B cell (primary cell): ENCODE results near the gene DYNC1I2. TPM values are rescaled to one million over a fixed set of nuclear protein-coding genes. Genes with fewer than 3 reads are reported as not detected.

Experiments used
- ATAC-seq: fragments of 200-7000 bp; cut with Tn5 transposase; one replicate; pipeline ENCODE4 v1.10.0; 2021; ENCODE audit warnings: low read depth, mild to moderate bottlenecking, moderate number of reproducible peaks, moderate library complexity
- CTCF ChIA-PET: fragments of 350-600 bp; sonication (Branson Sonifier 250); formaldehyde crosslinking; loops from one replicate; lab custom pipeline; 2021; ENCODE audit warnings: antibody characterized with exemption, inconsistent platforms; lab: Charles Lee
- POLR2A ChIA-PET: fragments of 350-600 bp; sonication (Branson Sonifier 250); formaldehyde crosslinking; loops from one replicate; lab custom pipeline; 2021; ENCODE audit warnings: antibody characterized with exemption; lab: Charles Lee
- DNase-seq: peaks from one replicate; pipeline ENCODE4 v3.0.0; 2013
- H2AFZ ChIP-seq: 2 replicates; pipeline ENCODE4 v1.6.1; 2012; ENCODE audit warnings: mild to moderate bottlenecking, low read depth, low read length; ENCODE audit not compliant: insufficient read depth, poor library complexity, severe bottlenecking
- H3K27ac ChIP-seq, 2 donors: 1 replicate in 1 of 2; 2 replicates in 1 of 2; pipeline ENCODE4 v1.5.1; 2012 to 2013; ENCODE audit warnings: low read length in 2 of 2, mild to moderate bottlenecking in 2 of 2, moderate library complexity in 1 of 2
- H3K27me3 ChIP-seq, 4 experiments: fragments of 200-600 bp in 1 of 4; sonication (generic) in 1 of 4; replicated peaks in 1 of 4; 1 replicate in 2 of 4; 2 replicates in 2 of 4; pipeline versions ENCODE4 v1.6.1 to v1.7.0; 2013 to 2016; ENCODE audit warnings: low read length in 3 of 4, mild to moderate bottlenecking in 2 of 4, mixed read lengths in 1 of 4, moderate library complexity in 1 of 4; ENCODE audit not compliant: insufficient read depth in 4 of 4, control insufficient read depth in 3 of 4; ENCODE audit errors: control extremely low read depth in 1 of 4
- H3K36me3 ChIP-seq, 2 experiments: replicated peaks in 1 of 2; 1 replicate in 1 of 2; 2 replicates in 1 of 2; pipeline versions ENCODE4 v1.6.1 to v1.7.1; 2013; ENCODE audit warnings: low read length in 1 of 2; ENCODE audit not compliant: insufficient read depth in 2 of 2, control insufficient read depth in 1 of 2; ENCODE audit errors: control extremely low read depth in 1 of 2, extremely low read depth in 1 of 2
- H3K4me1 ChIP-seq, 2 donors: fragments of 200-600 bp in 1 of 2; sonication (generic) in 1 of 2; 1 replicate in 1 of 2; 2 replicates in 1 of 2; pipeline versions ENCODE4 v1.5.1 to v1.6.1; 2013 to 2017; ENCODE audit warnings: low read length in 2 of 2; ENCODE audit not compliant: control insufficient read depth in 2 of 2, insufficient read depth in 2 of 2
- H3K4me2 ChIP-seq: replicated peaks from 2 replicates; pipeline ENCODE3; 2012; ENCODE audit warnings: mild to moderate bottlenecking, low read depth, low read length; ENCODE audit not compliant: poor library complexity, severe bottlenecking
- H3K4me3 ChIP-seq, 5 experiments: fragments of 200-600 bp in 1 of 5; sonication (generic) in 1 of 5; 1 replicate in 3 of 5; 2 replicates in 2 of 5; pipeline versions ENCODE4 v1.5.1 to v1.7.0; 2011 to 2016; ENCODE audit warnings: low read length in 4 of 5, mild to moderate bottlenecking in 4 of 5, low read depth in 2 of 5, control low read depth in 1 of 5, moderate library complexity in 1 of 5; ENCODE audit not compliant: insufficient read depth in 1 of 5; ENCODE audit errors: control extremely low read depth in 1 of 5, extremely low read depth in 1 of 5
- H3K79me2 ChIP-seq: fragments of 200-600 bp; sonication (generic); one replicate; pipeline ENCODE4 v1.6.0; 2016; ENCODE audit warnings: low read length; ENCODE audit not compliant: control insufficient read depth, insufficient read depth
- H3K9ac ChIP-seq: fragments of 200-600 bp; sonication (generic); 2 replicates; pipeline ENCODE4 v1.6.1; 2017; ENCODE audit warnings: mild to moderate bottlenecking, low read length, moderate library complexity
- H3K9me3 ChIP-seq, 3 donors: one replicate each; pipeline versions ENCODE4 v1.6.1 to v1.7.1; 2013; ENCODE audit warnings: low read length in 2 of 3; ENCODE audit not compliant: control insufficient read depth in 2 of 3, insufficient read depth in 1 of 3; ENCODE audit errors: control extremely low read depth in 1 of 3
- H4K20me1 ChIP-seq: 2 replicates; pipeline ENCODE4 v1.6.0; 2012; ENCODE audit warnings: mild to moderate bottlenecking, low read length; ENCODE audit not compliant: insufficient read depth, control insufficient read depth, poor library complexity, severe bottlenecking
- H3K27ac Mint-ChIP-seq: one replicate; pipeline ENCODE4 v1.8.0; 2021; ENCODE audit warnings: mixed read lengths
- H3K27me3 Mint-ChIP-seq: one replicate; pipeline ENCODE4 v1.8.0; 2021; ENCODE audit warnings: mixed read lengths
- H3K4me1 Mint-ChIP-seq: one replicate; pipeline ENCODE4 v1.8.0; 2021; ENCODE audit warnings: mixed read lengths
- H3K4me3 Mint-ChIP-seq: one replicate; pipeline ENCODE4 v1.8.0; 2021; ENCODE audit warnings: mixed read lengths
- H3K9me3 Mint-ChIP-seq: one replicate; pipeline ENCODE4 v1.8.0; 2022; ENCODE audit warnings: mixed read lengths; ENCODE audit not compliant: insufficient read depth
- CTCF ChIP-seq: fragments of 200-600 bp; IDR thresholded peaks from one replicate; pipeline ENCODE4 v1.8.0; 2022; ENCODE audit warnings: antibody characterized with exemption, mild to moderate bottlenecking
- EZH2 ChIP-seq: IDR thresholded peaks from 2 replicates; pipeline ENCODE4 v1.6.1; 2012; ENCODE audit warnings: borderline replicate concordance, low read depth, mild to moderate bottlenecking, moderate library complexity, low read length; ENCODE audit not compliant: insufficient read depth, poor library complexity, severe bottlenecking
- WGBS: methylation state at CpG from one replicate; pipeline ENCODE4 v1.1.5; 2013; ENCODE audit warnings: missing lambda C conversion rate; ENCODE audit not compliant: insufficient coverage; 5-methylcytosine and 5-hydroxymethylcytosine counted together
- intact Hi-C: fragments of 100-400 bp; cut with micrococcal nuclease; formaldehyde crosslinking; loops from one replicate; pipeline ENCODE4 v1.10.0; 2022
- polyA plus RNA-seq: library from polyadenylated mRNA; depleted of rRNA; stranded (reverse); fragments of >200 nt; gene quantifications from 2 replicates; pipeline ENCODE4 v1.2.3, GENCODE V29; 2012
- total RNA-seq, 2 donors: library from RNA; stranded (reverse); fragments of 120-200 nt in 1 of 2; gene quantifications; 1 replicate in 1 of 2; 2 replicates in 1 of 2; pipeline versions ENCODE4 v1.2.3 to v1.2.4, GENCODE V29; 2013 to 2022

DYNC1I2 gene
- total and polyA plus RNA-seq, 2 donors (not counting 1 experiment from before 2014, with no cell fraction given), result 20.4 to 57.6 TPM

- Histone ChIP-seq H3K4me1 (no peaks in the 10 kb centered on the region), H3K9ac (no peak overlapping the region), H3K4me2 (no peak overlapping the region), H2AFZ (no peak overlapping the region), H3K4me3 (no peak overlapping the region), H3K9me3 (no peaks in the 10 kb centered on the region), H3K79me2 (no peaks in the 10 kb centered on the region), H3K27me3 (no peaks in the 10 kb centered on the region), H4K20me1 (no peaks in the 10 kb centered on the region), H3K36me3 (peaks cover 5 to 47% of the 10 kb centered on the region in 2 experiments), H3K27ac (no peak overlapping the region)
- intact Hi-C loops, result no loop called here
- H3K4me1 Mint-ChIP-seq, result peaks cover 3% of the 10 kb centered on the region
- no peak overlapping the region for H3K4me3 Mint-ChIP-seq
- POLR2A ChIA-PET, result no interaction called here
- DNase-seq, result no peak
- CTCF ChIA-PET, result interaction anchor here (0.7 kb wide), 1 partner anchor 260 kb away, joined by 3 read pairs; no protein-coding TSS in a partner anchor
- no peaks in the 10 kb centered on the region for H3K9me3 Mint-ChIP-seq
- TF ChIP-seq CTCF (no peak), EZH2 (no peak)
- no peak overlapping the region for H3K27ac Mint-ChIP-seq
- no peak for ATAC-seq
- no peaks in the 10 kb centered on the region for H3K27me3 Mint-ChIP-seq
- 100% methylated on average over 6 of the region's 6 CpGs for WGBS
Measured at GRCh38 chr2:171789956-171790355, 102.7 kb downstream of the DYNC1I2 start.

GRCh38 chr2:171791361-171791760, 104.1 kb downstream of the DYNC1I2 start:
- intact Hi-C loops, result no loop called here
- H3K9me3 Mint-ChIP-seq, result no peaks in the 10 kb centered on the region
- peaks cover 3% of the 10 kb centered on the region for H3K4me1 Mint-ChIP-seq
- no peaks in the 10 kb centered on the region for H4K20me1 ChIP-seq
- H3K36me3 ChIP-seq, result peaks cover 4 to 39% of the 10 kb centered on the region in 2 experiments
- H3K27ac Mint-ChIP-seq, result no peak overlapping the region
- H3K9ac ChIP-seq, result no peak overlapping the region
- ATAC-seq (no peak), DNase-seq (no peak)
- H3K27me3 ChIP-seq, result no peaks in the 10 kb centered on the region
- WGBS, result 73% methylated on average over 2 of the region's 4 CpGs
- no peak overlapping the region for H3K4me3 ChIP-seq
- TF ChIP-seq EZH2 (no peak), CTCF (no peak)
- H2AFZ ChIP-seq, result no peak overlapping the region
- no peaks in the 10 kb centered on the region for H3K4me1 ChIP-seq
- no peaks in the 10 kb centered on the region for H3K9me3 ChIP-seq
- CTCF ChIA-PET, result interaction anchor here (0.6 to 1.1 kb wide), 2 partner anchors 19 to 128 kb away, joined by 3 to 4 read pairs; no protein-coding TSS in a partner anchor
- no peaks in the 10 kb centered on the region for H3K79me2 ChIP-seq
- H3K27me3 Mint-ChIP-seq, result no peaks in the 10 kb centered on the region
- no peak overlapping the region for H3K4me2 ChIP-seq
- POLR2A ChIA-PET, result no interaction called here
- no peak overlapping the region for H3K4me3 Mint-ChIP-seq
- no peak overlapping the region for H3K27ac ChIP-seq
